DMS153 treated with DMSO at 0.1 percent for 48 hours (cell line): ENCODE data around the gene FAM241B.

ENCODE experiments used
- DNase-seq: peaks from one replicate; lab custom pipeline; 2025; ENCODE audit not compliant: unreplicated experiment; lab: John Stamatoyannopoulos, UW

FAM241B gene

DNA sequence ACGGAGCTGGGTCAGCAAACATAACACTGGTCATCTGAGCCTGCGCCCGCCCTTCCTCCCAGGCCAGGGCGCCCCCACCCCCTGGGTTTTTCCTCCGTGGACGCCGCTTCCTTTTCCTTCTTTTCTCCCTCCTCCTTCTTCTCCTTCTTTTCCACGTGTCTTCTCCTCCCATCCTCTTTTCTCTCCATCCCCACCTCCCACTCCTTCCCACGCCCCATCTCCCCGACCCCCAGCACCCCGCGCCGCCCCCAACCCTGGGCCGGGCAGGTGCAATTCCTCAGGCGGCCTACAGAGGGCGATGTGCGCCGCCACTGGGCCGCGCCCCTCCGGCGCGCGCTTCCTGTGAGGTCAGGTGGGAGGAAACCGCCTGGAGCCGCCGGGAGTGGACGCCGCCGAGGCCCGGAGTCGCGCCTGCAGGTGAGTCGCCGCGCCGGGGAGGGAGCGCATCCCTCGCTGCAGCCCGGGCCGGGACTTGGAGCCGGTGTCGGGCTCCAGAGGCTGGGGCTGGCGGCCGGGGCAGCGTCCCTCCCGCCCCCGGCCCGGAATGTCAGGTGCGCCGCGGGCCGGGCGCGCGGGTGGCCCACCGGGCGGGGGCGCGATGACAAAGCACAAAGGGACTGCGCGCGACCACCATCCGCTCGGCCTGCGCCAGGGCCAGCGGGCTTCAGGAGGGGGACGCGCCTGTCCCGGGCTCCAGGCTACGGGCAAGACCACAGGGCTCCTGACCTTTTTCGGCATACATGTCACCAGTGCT, at the start of gene FAM241B:
FAM241B (plus strand) TSS at position 351 of the 754 bp plus-strand sequence. CDS start 1,497 bp downstream, outside the sequence.
- DNase-seq, result peak; percentile 31

DNA sequence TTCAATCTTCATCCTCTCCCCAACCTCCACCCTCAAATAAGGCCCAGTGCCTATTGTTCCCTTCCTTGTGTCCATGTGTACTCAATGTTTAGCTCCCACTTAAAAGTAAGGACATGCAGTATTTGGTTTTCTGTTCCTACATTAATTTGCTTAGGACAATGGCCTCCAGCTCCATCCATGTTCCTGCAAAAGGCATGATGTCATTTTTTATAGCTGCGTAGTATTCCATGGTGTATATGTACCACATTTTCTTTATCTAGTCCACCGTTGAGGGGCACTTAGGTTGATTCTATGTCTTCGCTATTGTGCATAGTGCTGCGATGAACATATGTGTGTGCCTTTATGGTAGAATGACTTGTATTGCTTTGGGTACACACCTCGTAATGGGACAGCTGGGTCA, 49.6 kb upstream of the FAM241B start:
- DNase-seq, result no peak

- DNase-seq, result no peak
Measured at GRCh38 chr10:69583106-69583505, 46.9 kb upstream of the FAM241B start.

- DNase-seq, result no peak
Measured at GRCh38 chr10:69584624-69585023, 45.4 kb upstream of the FAM241B start.

- DNase-seq, result no peak
Measured at GRCh38 chr10:69588358-69588757, 41.7 kb upstream of the FAM241B start.

GRCh38 chr10:69600761-69601330, 29.2 kb upstream of the FAM241B start:
- no peak for DNase-seq

GRCh38 chr10:69609077-69609476, 21.0 kb upstream of the FAM241B start:
- no peak for DNase-seq

DNA sequence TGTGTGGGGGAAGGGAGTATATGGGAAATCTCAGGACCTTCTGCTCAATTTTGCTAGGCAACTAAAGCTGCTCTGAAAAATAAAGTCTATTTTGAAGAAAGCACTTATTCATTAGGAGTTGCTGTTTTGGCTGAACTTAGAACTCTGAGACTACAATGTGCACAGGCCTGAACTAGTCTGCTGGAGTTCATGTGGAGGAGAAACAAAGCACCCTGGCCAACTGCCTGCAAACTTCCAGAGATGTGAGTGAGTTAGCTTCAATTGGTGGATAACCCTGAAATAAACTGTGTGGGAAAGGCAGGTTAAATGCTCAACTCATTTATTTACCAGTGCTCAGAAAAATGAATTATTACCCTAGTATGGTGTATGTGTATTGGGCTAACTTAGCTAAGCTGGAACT, 17.3 kb upstream of the FAM241B start:
- no peak for DNase-seq

- no peak for DNase-seq
Measured at GRCh38 chr10:69614130-69614529, 15.9 kb upstream of the FAM241B start.

GRCh38 chr10:69616358-69616757, 13.7 kb upstream of the FAM241B start:
- DNase-seq, result no peak

GRCh38 chr10:69618746-69619145, 11.3 kb upstream of the FAM241B start:
- no peak for DNase-seq

DNA sequence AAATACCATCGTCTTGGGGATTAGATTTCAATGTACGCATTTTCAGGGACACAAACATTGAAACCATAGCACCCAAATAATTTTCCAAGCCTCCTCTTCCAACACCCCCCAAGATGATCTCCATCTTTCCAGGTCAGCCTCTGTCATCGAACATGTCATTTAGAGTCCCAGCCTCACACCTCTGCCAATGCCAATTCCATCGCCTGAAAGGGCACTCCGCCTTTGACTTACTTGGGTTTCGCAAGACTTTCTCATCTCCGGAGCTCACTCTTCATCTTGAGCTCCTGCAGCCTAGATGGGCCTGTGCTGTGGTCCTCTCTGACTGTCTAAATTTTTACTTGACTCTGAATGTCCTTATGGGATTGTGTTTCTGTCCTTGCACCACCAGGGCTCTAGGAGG, 10.4 kb upstream of the FAM241B start:
- no peak for DNase-seq

DNA sequence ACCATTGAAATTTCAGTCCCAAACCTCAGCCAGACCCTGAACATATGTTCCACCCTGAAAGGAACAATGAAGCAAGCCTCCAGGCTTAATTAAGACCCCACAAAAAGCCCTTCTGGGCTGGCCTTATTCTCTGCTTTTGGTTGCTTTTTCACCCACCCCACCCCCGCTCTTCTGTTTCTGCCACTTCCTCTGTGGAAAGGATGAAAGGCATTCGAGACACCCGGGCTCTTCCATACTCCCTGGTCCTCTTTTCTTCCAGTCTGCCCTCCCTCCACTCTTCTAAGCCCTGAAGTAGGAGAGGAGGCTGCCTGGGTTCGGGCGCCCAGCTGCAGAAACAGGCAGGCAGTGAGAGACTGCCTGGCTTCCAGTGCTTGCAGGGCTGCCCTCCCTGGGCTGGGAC, 9.4 kb upstream of the FAM241B start:
- no peak for DNase-seq

DNA sequence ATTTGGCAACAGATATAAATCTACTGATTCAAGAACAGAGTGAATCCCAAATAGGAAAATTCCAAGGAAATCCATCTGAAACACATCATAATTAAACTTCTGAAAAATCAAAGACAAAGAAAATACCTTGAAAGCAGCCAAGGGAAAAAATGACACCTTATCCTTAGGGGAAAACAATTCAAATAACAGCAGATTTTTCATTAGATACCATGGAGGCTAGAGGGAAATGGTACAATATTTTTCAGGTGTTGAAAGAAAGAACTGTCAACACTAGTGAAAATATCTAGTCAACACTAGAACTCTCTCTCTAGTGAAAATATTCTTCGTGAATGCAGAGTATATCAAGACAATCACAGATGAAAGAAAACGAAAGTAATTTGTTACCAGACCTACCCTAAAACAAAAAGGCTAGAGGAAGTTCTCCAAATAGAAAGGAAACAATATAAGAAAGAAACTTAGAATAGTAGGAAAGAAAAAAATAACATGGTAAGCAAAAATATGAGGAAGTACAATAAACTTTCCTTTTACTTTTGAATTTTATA, 5.7 kb upstream of the FAM241B start:
- DNase-seq, result no peak

DNA sequence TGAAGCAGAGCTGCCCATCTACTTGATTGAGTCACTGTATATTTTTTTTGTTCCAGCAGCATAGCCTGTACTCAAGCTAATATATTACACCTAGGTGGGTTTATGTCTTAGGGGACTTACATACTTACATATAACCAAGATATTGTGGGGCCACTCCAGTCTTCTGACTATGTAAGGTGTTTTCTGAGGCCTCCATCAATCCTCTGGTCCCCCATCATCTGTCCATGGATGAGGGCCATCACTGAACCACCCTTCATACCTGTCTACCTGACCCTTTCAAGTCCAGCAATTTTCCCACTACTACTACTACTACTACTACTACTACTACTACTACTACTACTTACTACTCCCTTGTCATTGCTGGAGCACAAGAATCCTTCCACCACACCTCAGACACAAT, 3.2 kb upstream of the FAM241B start:
- DNase-seq, result no peak

GRCh38 chr10:69628891-69629290, 1.2 kb upstream of the FAM241B start:
- DNase-seq, result no peak

DNA sequence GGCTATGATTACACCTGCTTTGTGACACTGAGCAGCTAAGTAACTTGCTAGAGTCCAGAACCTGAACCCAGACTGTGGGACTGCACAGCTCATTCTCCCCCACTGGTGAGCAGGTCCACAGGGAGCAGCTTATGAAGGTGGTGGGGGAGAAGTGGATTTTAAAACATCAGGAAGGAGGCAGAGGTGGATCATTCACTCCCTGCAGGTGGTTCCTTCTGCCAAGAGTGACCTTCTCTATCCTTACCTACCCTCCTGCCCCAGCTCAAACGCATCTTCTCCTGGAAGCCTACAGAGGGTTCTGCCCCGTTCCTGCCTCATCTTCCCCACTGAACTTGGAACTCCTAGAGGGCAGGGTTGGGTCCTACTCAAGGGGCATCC, 539 bp upstream of the FAM241B start:
- DNase-seq, result no peak

GRCh38 chr10:69630651-69631400, 779 bp downstream of the FAM241B start:
- no peak for DNase-seq

GRCh38 chr10:69631566-69631965, 1.5 kb downstream of the FAM241B start:
- no peak for DNase-seq

GRCh38 chr10:69632516-69633199, 2.6 kb downstream of the FAM241B start:
- no peak for DNase-seq
